Loucy (cell line): ENCODE results near the gene TEAD1.

Experiments
- H2AFZ ChIP-seq: fragments of 200-600 bp; sonication (generic); 2 replicates; pipeline ENCODE4 v1.6.0; 2016; ENCODE audit warnings: antibody characterized with exemption, mild to moderate bottlenecking, low read length, moderate library complexity
- H3F3A ChIP-seq: fragments of 200-600 bp; 2 replicates; pipeline ENCODE4 v1.6.0; 2016; ENCODE audit warnings: antibody characterized with exemption, low read depth, mild to moderate bottlenecking
- H3K27me3 ChIP-seq: fragments of 200-600 bp; sonication (generic); 2 replicates; pipeline ENCODE4 v1.6.1; 2014; ENCODE audit warnings: low read length, mild to moderate bottlenecking; ENCODE audit not compliant: insufficient read depth, poor library complexity, severe bottlenecking
- H3K36me3 ChIP-seq: fragments of 200-600 bp; sonication (generic); 2 replicates; pipeline ENCODE4 v1.6.1; 2016; ENCODE audit warnings: low read length; ENCODE audit not compliant: insufficient read depth
- H3K4me1 ChIP-seq: fragments of 200-600 bp; sonication (generic); 2 replicates; pipeline ENCODE4 v1.5.1; 2014; ENCODE audit warnings: low read length, mild to moderate bottlenecking; ENCODE audit not compliant: insufficient read depth, poor library complexity, severe bottlenecking
- H3K4me2 ChIP-seq: fragments of 200-600 bp; sonication (generic); 2 replicates; pipeline ENCODE4 v1.6.0; 2014; ENCODE audit warnings: antibody characterized with exemption, low read length, low read depth, mild to moderate bottlenecking; ENCODE audit not compliant: poor library complexity, severe bottlenecking
- H3K4me3 ChIP-seq: fragments of 200-600 bp; sonication (generic); 2 replicates; pipeline ENCODE4 v1.5.1; 2014; ENCODE audit warnings: low read length, mild to moderate bottlenecking, mixed read lengths; ENCODE audit not compliant: poor library complexity, severe bottlenecking
- H3K79me2 ChIP-seq: fragments of 200-600 bp; sonication (generic); 2 replicates; pipeline ENCODE4 v1.6.1; 2014; ENCODE audit warnings: low read length; ENCODE audit not compliant: insufficient read depth
- H3K9ac ChIP-seq: fragments of 200-600 bp; sonication (generic); 2 replicates; pipeline ENCODE4 v1.6.0; 2014; ENCODE audit warnings: mild to moderate bottlenecking, low read depth, low read length, moderate library complexity; ENCODE audit not compliant: poor library complexity, severe bottlenecking
- H3K9me2 ChIP-seq: fragments of 200-600 bp; sonication (generic); replicated peaks from 2 replicates; pipeline ENCODE4 v1.6.1; 2016; ENCODE audit warnings: low read depth, low read length, mixed read lengths
- H3K9me3 ChIP-seq: fragments of 200-600 bp; sonication (generic); 2 replicates; pipeline ENCODE4 v1.6.1; 2014; ENCODE audit warnings: mild to moderate bottlenecking, antibody characterized with exemption, low read length, low read depth; ENCODE audit not compliant: insufficient read depth
- H4K20me1 ChIP-seq: fragments of 200-600 bp; sonication (generic); 2 replicates; pipeline ENCODE4 v1.6.0; 2014; ENCODE audit warnings: antibody characterized with exemption, low read length, mild to moderate bottlenecking; ENCODE audit not compliant: insufficient read depth, poor library complexity, severe bottlenecking
- EZH2phosphoT487 ChIP-seq: fragments of 200-600 bp; IDR thresholded peaks from 2 replicates; pipeline ENCODE4 v1.6.1; 2018; ENCODE audit warnings: antibody characterized with exemption, mild to moderate bottlenecking, moderate library complexity, borderline replicate concordance
- TF ChIP-seq, protein P1 (sequence below): fragments of 200-600 bp; sonication (generic); conservative IDR thresholded peaks from 2 replicates; pipeline ENCODE4 v1.5.1; 2014; ENCODE audit warnings: mild to moderate bottlenecking, antibody characterized with exemption, low read length

TEAD1 gene

DNA sequence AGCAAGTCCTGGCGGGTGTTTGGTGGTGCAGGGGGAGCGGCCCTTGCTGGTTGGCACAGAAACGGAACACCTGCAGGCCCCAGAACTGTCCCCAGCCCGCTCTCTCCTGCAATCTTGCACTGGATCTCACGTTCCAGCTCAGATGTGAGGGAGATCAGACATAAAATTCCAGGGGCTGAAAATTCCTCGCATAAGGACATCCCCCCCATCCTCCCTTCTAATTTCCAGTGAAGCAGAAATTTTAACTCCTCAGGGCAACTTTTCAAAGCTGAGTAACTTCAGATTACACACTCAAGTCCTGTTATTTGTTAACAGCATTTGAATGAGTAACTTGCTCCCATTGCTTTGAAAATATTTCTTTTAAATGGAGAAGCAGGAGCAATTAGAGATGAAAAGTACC lies 294.6 kb downstream of the TEAD1 start:
- Histone ChIP-seq H2AFZ (no peak overlapping the region), H3K4me1 (no peaks in the 10 kb centered on the region), H3K36me3 (no peaks in the 10 kb centered on the region), H3F3A (no peaks in the 10 kb centered on the region), H4K20me1 (no peaks in the 10 kb centered on the region), H3K9ac (no peak overlapping the region), H3K4me2 (no peak overlapping the region), H3K9me3 (no peaks in the 10 kb centered on the region), H3K4me3 (no peak overlapping the region), H3K27me3 (no peaks in the 10 kb centered on the region), H3K79me2 (no peaks in the 10 kb centered on the region), H3K9me2 (no peaks in the 10 kb centered on the region)
- TF ChIP-seq EZH2phosphoT487 = no peak

DNA sequence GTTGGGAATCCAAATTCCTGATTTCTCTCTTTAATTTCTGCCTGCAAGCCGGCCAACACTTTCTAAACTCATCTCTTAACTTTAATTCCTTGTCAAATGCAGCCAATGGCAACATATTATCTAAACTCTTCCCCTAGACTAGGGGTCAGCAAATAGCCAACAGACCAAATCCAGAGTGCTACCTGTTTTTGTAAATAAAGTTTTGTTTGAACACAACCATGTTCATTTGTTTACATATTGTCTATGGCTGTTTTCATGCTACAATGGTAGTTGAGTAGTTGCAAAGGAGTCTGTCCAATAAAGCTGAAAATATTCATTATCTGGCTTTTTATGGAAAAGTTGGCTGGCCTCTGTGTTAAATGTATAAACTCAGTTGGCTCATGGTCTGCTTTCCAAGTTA lies 297.7 kb downstream of the TEAD1 start:
- H3K4me2 ChIP-seq = no peak overlapping the region
- no peak overlapping the region for H2AFZ ChIP-seq
- no peaks in the 10 kb centered on the region for H3K36me3 ChIP-seq
- no peaks in the 10 kb centered on the region for H3K79me2 ChIP-seq
- no peaks in the 10 kb centered on the region for H3K27me3 ChIP-seq
- H3F3A ChIP-seq = no peaks in the 10 kb centered on the region
- TF ChIP-seq, protein P1, sequence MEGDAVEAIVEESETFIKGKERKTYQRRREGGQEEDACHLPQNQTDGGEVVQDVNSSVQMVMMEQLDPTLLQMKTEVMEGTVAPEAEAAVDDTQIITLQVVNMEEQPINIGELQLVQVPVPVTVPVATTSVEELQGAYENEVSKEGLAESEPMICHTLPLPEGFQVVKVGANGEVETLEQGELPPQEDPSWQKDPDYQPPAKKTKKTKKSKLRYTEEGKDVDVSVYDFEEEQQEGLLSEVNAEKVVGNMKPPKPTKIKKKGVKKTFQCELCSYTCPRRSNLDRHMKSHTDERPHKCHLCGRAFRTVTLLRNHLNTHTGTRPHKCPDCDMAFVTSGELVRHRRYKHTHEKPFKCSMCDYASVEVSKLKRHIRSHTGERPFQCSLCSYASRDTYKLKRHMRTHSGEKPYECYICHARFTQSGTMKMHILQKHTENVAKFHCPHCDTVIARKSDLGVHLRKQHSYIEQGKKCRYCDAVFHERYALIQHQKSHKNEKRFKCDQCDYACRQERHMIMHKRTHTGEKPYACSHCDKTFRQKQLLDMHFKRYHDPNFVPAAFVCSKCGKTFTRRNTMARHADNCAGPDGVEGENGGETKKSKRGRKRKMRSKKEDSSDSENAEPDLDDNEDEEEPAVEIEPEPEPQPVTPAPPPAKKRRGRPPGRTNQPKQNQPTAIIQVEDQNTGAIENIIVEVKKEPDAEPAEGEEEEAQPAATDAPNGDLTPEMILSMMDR = no peak
- TF ChIP-seq EZH2phosphoT487 = no peak
- H3K9ac ChIP-seq = no peak overlapping the region
- no peak overlapping the region for H3K4me3 ChIP-seq
- H3K9me3 ChIP-seq = no peaks in the 10 kb centered on the region
- H3K9me2 ChIP-seq = no peaks in the 10 kb centered on the region
- H3K4me1 ChIP-seq = no peaks in the 10 kb centered on the region
- H4K20me1 ChIP-seq = no peaks in the 10 kb centered on the region

DNA sequence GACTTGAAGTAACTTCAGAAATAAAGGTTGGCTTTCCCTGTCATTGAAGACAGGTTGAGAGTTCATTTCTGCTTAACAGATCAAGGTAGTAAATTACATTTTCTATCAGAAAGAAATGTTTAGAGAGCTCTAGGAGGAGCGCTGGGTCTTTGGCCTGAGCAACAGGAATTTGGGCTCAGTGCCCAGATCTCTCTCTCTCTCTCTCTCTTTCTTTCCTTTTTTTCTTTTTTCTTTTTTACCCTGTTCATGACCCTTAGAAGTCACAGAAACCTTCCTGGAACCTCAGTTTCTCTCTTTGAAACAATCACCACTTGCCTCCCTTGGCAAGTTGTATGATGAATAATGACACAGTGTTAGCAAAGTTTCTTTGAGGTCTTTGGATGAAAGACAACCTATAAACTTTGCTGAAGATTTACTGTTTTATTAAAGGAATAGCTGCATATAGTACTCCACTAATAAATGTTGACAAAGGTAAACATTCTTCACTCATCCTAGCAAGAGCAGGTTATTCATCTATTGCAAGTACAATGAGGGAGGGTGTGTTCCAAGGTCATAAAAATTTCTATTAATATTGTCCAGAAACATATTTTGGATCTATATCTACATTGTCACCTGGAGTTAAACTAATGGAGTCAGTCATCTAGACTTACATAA lies 299.4 kb downstream of the TEAD1 start:
- Histone ChIP-seq H3F3A (no peaks in the 10 kb centered on the region), H3K9me3 (no peaks in the 10 kb centered on the region), H3K36me3 (no peaks in the 10 kb centered on the region), H3K9ac (no peak overlapping the region), H3K79me2 (no peaks in the 10 kb centered on the region), H3K27me3 (no peaks in the 10 kb centered on the region), H3K4me1 (no peaks in the 10 kb centered on the region), H3K4me2 (no peak overlapping the region), H4K20me1 (no peaks in the 10 kb centered on the region), H3K9me2 (no peaks in the 10 kb centered on the region), H2AFZ (no peak overlapping the region), H3K4me3 (no peak overlapping the region)
- no peak for TF ChIP-seq EZH2phosphoT487
- TF ChIP-seq, protein P1 = no peak

DNA sequence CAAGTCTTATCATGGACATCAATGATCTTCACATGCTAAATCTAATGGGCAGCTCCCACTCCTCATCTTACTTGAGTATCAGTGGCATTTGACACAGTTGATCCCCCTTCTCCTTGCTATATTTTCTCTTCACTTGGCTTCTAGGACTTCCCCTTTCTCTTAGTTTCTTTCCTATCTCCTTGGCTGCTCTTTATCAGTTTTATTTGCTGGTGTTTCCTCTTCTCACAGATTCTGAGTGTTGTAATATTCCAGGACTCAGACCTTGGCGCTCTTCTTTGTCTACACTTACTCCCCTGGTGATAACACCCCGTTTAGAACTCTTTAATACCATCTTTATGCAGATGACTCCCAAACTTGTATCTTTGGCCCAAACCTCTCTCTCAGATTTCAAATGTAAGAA lies 301.0 kb downstream of the TEAD1 start:
- no peaks in the 10 kb centered on the region for H3K9me3 ChIP-seq
- H3F3A ChIP-seq = no peaks in the 10 kb centered on the region
- H3K4me1 ChIP-seq = no peaks in the 10 kb centered on the region
- no peak overlapping the region for H2AFZ ChIP-seq
- no peaks in the 10 kb centered on the region for H3K9me2 ChIP-seq
- no peaks in the 10 kb centered on the region for H3K36me3 ChIP-seq
- H3K4me2 ChIP-seq = no peak overlapping the region
- no peak overlapping the region for H3K4me3 ChIP-seq
- H3K9ac ChIP-seq = no peak overlapping the region
- no peaks in the 10 kb centered on the region for H3K79me2 ChIP-seq
- TF ChIP-seq, protein P1 = no peak
- no peak for TF ChIP-seq EZH2phosphoT487
- H3K27me3 ChIP-seq = no peaks in the 10 kb centered on the region
- H4K20me1 ChIP-seq = no peaks in the 10 kb centered on the region
